ENCODE results near the gene KDM5D. TPM values are rescaled to one million over a fixed set of nuclear protein-coding genes. Genes with fewer than 3 reads are reported as not detected.

The KDM5D gene
- total RNA-seq (2021; ENCODE audit: unreplicated experiment) = 11.9 TPM
- polyA plus RNA-seq (2012) = 3.7 and 6.1 TPM in 2 replicates
- Bru-seq, nascent RNA = percentile 65 among the genes with signal in this experiment
- BruChase-seq, experiment 1, labeled RNA remaining after a 6-hour chase = percentile 62 among the genes with signal in this experiment
- percentile 63 among the genes with signal in this experiment for BruChase-seq, experiment 2, labeled RNA remaining after a 2-hour chase
- long read RNA-seq, partial matches to known transcripts = 2 of 6 reads
- long read RNA-seq, other reads (novel, unspliced or antisense) = 4 of 6 reads

GRCh38 chrY:19744381-19745378 lies at the start of gene KDM5D:
Gene KDM5D (minus strand): TSS chrY:19744726. CDS start chrY:19744534, 192 bp downstream.
- ChIA-PET POLR2A (no interaction called here), CTCF (no interaction called here), RAD21 (ENCODE audit: low non-redundant PET in 1 of 2, low total read pairs in 2 of 2, uncharacterized antibody in 2 of 2, unreplicated experiment in 2 of 2) (no interaction called here)
- no peak for TF ChIP-seq TCF7L2 (IDR thresholded peaks at IDR 0.05; ENCODE audit: borderline replicate concordance, extremely low read depth, insufficient read depth, insufficient read length)
- no peak for TF ChIP-seq EZH2phosphoT487 (IDR thresholded peaks at IDR 0.05; ENCODE audit: borderline replicate concordance)
- TF ChIP-seq REST (IDR thresholded peaks at IDR 0.05; ENCODE audit: low read depth) = no peak
- no peak for TF ChIP-seq MAX (IDR thresholded peaks at IDR 0.05)
- no peak for TF ChIP-seq SIN3A (IDR thresholded peaks at IDR 0.05; ENCODE audit: low read depth)
- TF ChIP-seq CEBPB (IDR thresholded peaks at IDR 0.05; ENCODE audit: low read depth) = no peak
- no peak for TF ChIP-seq SRF (IDR thresholded peaks at IDR 0.05; ENCODE audit: low read depth)
- TF ChIP-seq JUND (IDR thresholded peaks at IDR 0.05) = no peak
- no peak for TF ChIP-seq EGR1 (IDR thresholded peaks at IDR 0.05; ENCODE audit: low read depth)
- TF ChIP-seq POLR2A (IDR thresholded peaks at IDR 0.05; ENCODE audit: borderline replicate concordance, extremely low read depth, insufficient read depth, insufficient read length) = no peak
- no peak for TF ChIP-seq CTCF (IDR thresholded peaks at IDR 0.05 in 2 of 3, conservative IDR thresholded peaks at IDR 0.05 in 1 of 3; ENCODE audit: borderline replicate concordance in 1 of 3, insufficient read depth in 1 of 3, low read depth in 2 of 3, low read length in 2 of 3)
- TF ChIP-seq CBX3 (IDR thresholded peaks at IDR 0.05; ENCODE audit: low read depth) = no peak
- Histone ChIP-seq H3K9me2 (ENCODE audit: insufficient read depth) (no peaks in the 10 kb centered on the region), H3K27me3 (ENCODE audit: insufficient read depth, low read length) (no peaks in the 10 kb centered on the region), H3K4me1 (ENCODE audit: control insufficient read depth in 1 of 2, insufficient read depth in 2 of 2, low read length in 2 of 2) (no peaks in the 10 kb centered on the region), H3K9me3 (ENCODE audit: control insufficient read depth in 1 of 2, insufficient read depth in 1 of 2, low read depth in 1 of 2, low read length in 2 of 2) (no peaks in the 10 kb centered on the region), H3K4me2 (ENCODE audit: low read length) (peak within 1 kb of the TSS; percentile 58), H2AFZ (ENCODE audit: low read depth, low read length, poor library complexity, severe bottlenecking) (no peak within 1 kb of the TSS), H4K20me1 (ENCODE audit: insufficient read depth) (no peaks in the 10 kb centered on the region), H3K36me3 (ENCODE audit: control insufficient read depth in 1 of 2, insufficient read depth in 2 of 2, low read length in 2 of 2) (no peaks in the 10 kb centered on the region), H3K27ac (ENCODE audit: low read depth, low read length) (no peak within 1 kb of the TSS), H3K79me2 (ENCODE audit: insufficient read depth, low read length) (no peaks in the 10 kb centered on the region), H3K9ac (ENCODE audit: low read length) (peak within 1 kb of the TSS; percentile 57), H3K4me3 (replicated peaks in 1 of 2; ENCODE audit: low read depth in 1 of 2, low read length in 2 of 2) (peak within 1 kb of the TSS; percentile 46 to 52)
- DNase-seq (ENCODE audit: low read depth, low spot score) (peak; percentile 65), ATAC-seq (peak; percentile 69)
- intact Hi-C loops (cut with micrococcal nuclease) = no loop called here
- BruUV-seq (replicated peaks) = no TSS peak

All from HCT116 (cell line).